RWPE2 (cell line): ENCODE results near the gene POLE.

ENCODE experiments used
- ATAC-seq: fragments of 200-7000 bp; cut with Tn5 transposase; 3 replicates; pipeline ENCODE4 v1.9.1; 2021; ENCODE audit warnings: low read depth
- DNase-seq: peaks from one replicate; pipeline ENCODE4 v3.0.0-alpha.2; 2020; ENCODE audit warnings: low spot score
- H3K27ac ChIP-seq: fragments of 450-650 bp; 2 replicates; pipeline ENCODE4 v1.5.1; 2017; ENCODE audit warnings: mild to moderate bottlenecking; ENCODE audit not compliant: poor library complexity, severe bottlenecking
- H3K27me3 ChIP-seq: fragments of 250-450 bp; sonication (Bioruptor Pico); 2 replicates; pipeline ENCODE4 v1.5.1; 2021; ENCODE audit warnings: mild to moderate bottlenecking, moderate library complexity; ENCODE audit not compliant: insufficient read depth, poor library complexity, severe bottlenecking
- H3K36me3 ChIP-seq: fragments of 250-450 bp; sonication (Bioruptor Pico); 2 replicates; pipeline ENCODE4 v1.5.1; 2020; ENCODE audit warnings: low read depth, mild to moderate bottlenecking, moderate library complexity
- H3K4me1 ChIP-seq: fragments of 250-450 bp; sonication (Bioruptor Pico); 2 replicates; pipeline ENCODE4 v1.5.1; 2021; ENCODE audit warnings: mild to moderate bottlenecking, moderate library complexity; ENCODE audit not compliant: insufficient read depth, poor library complexity, severe bottlenecking
- H3K4me3 ChIP-seq: fragments of 250-450 bp; sonication (Bioruptor Pico); 2 replicates; pipeline ENCODE4 v1.5.1; 2021; ENCODE audit warnings: mild to moderate bottlenecking, moderate library complexity; ENCODE audit not compliant: severe bottlenecking
- H3K9me3 ChIP-seq: fragments of 250-450 bp; sonication (Bioruptor Pico); 2 replicates; pipeline ENCODE4 v1.5.1; 2021; ENCODE audit warnings: mild to moderate bottlenecking, moderate library complexity; ENCODE audit not compliant: severe bottlenecking
- TF ChIP-seq, protein P1 (sequence below): fragments of 450-650 bp; IDR thresholded peaks from one replicate; pipeline ENCODE4 v1.5.1; 2017; ENCODE audit warnings: mild to moderate bottlenecking, moderate library complexity; ENCODE audit not compliant: poor library complexity, severe bottlenecking

The POLE gene

DNA sequence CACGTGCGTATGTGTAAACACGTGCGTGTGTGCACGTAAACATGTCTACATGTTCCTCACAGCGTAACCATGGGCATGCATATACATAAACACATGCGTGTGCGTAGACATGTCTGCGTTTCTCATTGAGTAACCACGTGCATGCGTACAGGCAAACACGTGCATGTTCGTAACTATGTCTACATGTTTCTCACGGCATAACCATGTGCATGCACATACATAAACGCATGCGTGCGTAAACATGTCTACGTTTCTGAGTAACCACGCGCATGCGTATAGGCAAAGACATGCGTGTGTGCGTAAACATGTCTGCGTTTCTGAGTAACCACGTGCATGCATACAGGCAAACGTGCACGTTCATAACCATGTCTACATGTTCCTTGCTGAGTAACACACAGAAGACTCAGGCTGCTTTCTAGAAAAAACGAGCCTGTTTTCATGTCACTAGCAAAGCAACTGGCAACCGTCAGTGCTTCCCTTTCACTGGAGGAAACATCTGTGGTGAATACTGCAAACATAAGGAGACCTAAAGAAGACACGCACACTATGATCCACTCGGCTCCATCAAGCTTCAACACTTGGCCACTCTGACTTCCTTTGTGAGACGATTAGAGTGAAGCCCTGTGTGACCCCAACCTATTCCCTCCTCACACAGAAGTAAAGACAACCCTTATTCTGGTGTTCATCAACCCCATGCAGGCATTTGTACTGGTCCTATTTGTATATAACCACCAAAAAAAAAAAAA lies 28.8 kb downstream of the POLE start:
- peaks cover 93% of the 10 kb centered on the region for H3K36me3 ChIP-seq
- no peaks in the 10 kb centered on the region for H3K9me3 ChIP-seq
- no peak overlapping the region for H3K27ac ChIP-seq
- DNase-seq (no peak), ATAC-seq (no peak)
- H3K27me3 ChIP-seq = no peaks in the 10 kb centered on the region
- no peaks in the 10 kb centered on the region for H3K4me1 ChIP-seq
- no peak overlapping the region for H3K4me3 ChIP-seq
- TF ChIP-seq, protein P1, sequence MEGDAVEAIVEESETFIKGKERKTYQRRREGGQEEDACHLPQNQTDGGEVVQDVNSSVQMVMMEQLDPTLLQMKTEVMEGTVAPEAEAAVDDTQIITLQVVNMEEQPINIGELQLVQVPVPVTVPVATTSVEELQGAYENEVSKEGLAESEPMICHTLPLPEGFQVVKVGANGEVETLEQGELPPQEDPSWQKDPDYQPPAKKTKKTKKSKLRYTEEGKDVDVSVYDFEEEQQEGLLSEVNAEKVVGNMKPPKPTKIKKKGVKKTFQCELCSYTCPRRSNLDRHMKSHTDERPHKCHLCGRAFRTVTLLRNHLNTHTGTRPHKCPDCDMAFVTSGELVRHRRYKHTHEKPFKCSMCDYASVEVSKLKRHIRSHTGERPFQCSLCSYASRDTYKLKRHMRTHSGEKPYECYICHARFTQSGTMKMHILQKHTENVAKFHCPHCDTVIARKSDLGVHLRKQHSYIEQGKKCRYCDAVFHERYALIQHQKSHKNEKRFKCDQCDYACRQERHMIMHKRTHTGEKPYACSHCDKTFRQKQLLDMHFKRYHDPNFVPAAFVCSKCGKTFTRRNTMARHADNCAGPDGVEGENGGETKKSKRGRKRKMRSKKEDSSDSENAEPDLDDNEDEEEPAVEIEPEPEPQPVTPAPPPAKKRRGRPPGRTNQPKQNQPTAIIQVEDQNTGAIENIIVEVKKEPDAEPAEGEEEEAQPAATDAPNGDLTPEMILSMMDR = no peak

DNA sequence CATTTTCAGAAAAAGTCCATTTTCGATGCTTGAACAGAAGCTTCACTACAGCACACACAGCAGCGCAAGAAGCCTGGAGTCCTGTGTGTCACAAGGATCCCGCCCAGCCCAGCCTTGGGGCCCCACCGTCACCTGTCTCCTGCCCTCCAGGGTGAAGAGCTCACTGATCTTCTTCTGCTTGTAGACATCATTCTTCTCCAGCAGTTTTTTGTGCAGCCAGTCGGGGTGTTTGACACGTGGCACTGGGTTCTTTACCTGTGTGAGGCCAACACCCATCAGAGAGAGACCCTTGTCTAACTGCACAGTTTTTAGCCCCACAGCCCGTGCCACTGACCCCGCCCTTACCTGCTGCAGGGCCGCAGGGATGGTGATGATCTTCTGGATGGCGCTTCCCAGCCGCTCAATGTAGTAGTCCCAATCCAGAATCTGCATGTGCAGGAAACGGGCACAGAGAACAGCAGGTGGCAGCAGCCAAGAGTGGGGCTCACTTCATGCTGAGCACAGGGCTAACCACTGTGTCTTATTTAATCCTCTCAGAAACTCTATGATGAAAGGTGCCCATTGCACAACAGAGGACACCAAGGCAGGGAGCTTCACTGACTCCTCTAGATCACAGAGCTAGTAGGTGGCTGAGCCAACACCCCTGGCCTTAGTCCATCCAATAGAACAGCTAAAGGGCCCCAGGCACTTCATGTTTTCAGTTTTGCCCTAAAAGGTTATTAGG lies 30.0 kb downstream of the POLE start:
- no peaks in the 10 kb centered on the region for H3K27me3 ChIP-seq
- TF ChIP-seq, protein P1 = no peak
- H3K36me3 ChIP-seq = peaks cover 92% of the 10 kb centered on the region
- H3K4me3 ChIP-seq = no peak overlapping the region
- ATAC-seq = no peak
- DNase-seq = no peak
- H3K9me3 ChIP-seq = no peaks in the 10 kb centered on the region
- no peaks in the 10 kb centered on the region for H3K4me1 ChIP-seq
- H3K27ac ChIP-seq = no peak overlapping the region

DNA sequence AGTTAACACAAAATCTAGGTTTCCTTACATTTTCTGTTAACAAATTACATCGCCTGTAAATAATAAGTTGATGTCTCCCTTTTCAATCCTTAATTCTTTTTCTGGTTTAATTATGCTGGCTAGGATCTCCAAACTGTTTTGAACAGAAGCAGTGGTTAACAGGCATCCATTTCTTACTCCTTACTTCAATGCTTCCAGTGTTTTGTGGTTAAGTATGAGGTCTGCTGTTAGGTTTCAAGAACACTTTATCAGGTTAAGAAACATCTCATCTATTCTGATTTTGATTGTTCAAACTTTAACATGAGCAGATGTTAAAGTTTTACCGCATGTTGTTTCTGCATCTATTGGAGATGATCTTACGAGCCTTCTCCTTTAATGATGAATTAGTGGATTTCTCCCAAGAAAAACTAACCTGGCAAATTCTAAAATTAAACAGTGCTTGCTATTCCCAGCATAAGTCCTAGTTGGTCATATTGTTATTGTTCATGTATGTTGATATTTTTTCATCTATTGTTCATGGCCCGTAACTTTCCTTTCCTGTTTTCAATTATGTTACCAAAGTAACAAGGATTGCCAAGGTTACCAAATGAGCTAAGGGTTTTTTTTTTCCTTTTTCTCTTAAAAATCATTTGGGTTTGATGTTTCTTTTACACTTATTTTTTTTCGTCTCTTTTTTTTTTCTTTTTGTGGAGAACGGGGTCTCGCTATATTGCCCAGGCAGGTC lies 33.4 kb downstream of the POLE start:
- DNase-seq = no peak

DNA sequence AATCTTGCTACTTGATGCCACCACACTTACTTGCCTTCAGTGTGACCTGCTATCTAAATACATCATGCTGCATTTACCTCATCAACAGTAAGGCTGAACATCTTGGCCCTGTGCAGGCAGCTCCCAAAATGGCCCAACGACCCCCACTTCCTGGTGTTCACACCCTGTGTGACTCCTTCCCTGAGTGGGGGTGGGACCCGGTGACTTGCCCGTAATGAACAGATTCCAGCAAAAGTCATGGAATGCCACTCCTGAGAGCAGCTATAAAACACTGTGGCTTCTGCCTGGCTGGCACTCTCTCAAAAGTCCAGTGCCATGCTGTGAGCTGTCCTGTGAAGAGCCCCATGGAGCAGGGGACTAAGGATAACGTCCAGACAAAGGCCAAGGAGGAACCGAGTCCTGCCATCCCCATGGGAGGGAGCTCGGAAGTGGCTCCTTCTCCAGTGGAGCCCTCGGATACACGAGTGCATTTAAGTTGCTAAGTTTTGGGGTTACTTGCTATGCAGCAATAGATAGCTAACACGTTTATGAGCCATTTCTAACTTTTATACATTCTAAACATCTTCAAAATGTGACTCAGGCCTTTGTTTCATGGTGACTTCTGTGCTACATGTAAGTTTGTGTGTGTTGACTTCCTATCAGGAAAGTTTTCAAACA lies 35.6 kb downstream of the POLE start:
- Histone ChIP-seq H3K9me3 (no peaks in the 10 kb centered on the region), H3K4me1 (no peaks in the 10 kb centered on the region), H3K27me3 (no peaks in the 10 kb centered on the region), H3K4me3 (no peak overlapping the region), H3K27ac (no peak overlapping the region), H3K36me3 (peaks cover 89% of the 10 kb centered on the region)
- DNase-seq (no peak), ATAC-seq (no peak)
- TF ChIP-seq, protein P1 = no peak

More for the DNA sequence above, 33.4 kb downstream of the POLE start:
- ATAC-seq = no peak
- Histone ChIP-seq H3K4me1 (no peaks in the 10 kb centered on the region), H3K9me3 (no peaks in the 10 kb centered on the region), H3K4me3 (no peak overlapping the region), H3K27me3 (no peaks in the 10 kb centered on the region), H3K27ac (no peak overlapping the region), H3K36me3 (peaks cover 87% of the 10 kb centered on the region)
- TF ChIP-seq, protein P1 = no peak
